Measurements from ENCODE around the gene TATDN3. TPM values are rescaled to one million over a fixed set of nuclear protein-coding genes. Genes with fewer than 3 reads are reported as not detected.

Gene TATDN3
- total and polyA plus RNA-seq, 2 of the 4 experiments (the other 2 are of a cell fraction): 4.9 to 12.0 TPM

GRCh38 chr1:212743901-212744475 is 47.7 kb upstream of the TATDN3 start (continued):
- TF ChIP-seq BHLHE40 (IDR thresholded peaks at IDR 0.05; ENCODE audit: low read depth, low read length): no peak
- no peak for TF ChIP-seq RCOR1 (IDR thresholded peaks at IDR 0.05; ENCODE audit: insufficient replicate concordance, low read length)
- TF ChIP-seq RAD21 (IDR thresholded peaks at IDR 0.05; ENCODE audit: low read length): no peak
- no peak for TF ChIP-seq SMC3 (IDR thresholded peaks at IDR 0.05; ENCODE audit: low read depth, low read length)
- TF ChIP-seq CTCF (conservative IDR thresholded peaks at IDR 0.05; ENCODE audit: low read depth, low read length): no peak

All from IMR-90 (cell line).